ENCODE results near the gene AKIRIN2.
A peak's percentile ranks its signal among the peaks of the same experiment; 100 is the strongest.

Gene AKIRIN2

DNA sequence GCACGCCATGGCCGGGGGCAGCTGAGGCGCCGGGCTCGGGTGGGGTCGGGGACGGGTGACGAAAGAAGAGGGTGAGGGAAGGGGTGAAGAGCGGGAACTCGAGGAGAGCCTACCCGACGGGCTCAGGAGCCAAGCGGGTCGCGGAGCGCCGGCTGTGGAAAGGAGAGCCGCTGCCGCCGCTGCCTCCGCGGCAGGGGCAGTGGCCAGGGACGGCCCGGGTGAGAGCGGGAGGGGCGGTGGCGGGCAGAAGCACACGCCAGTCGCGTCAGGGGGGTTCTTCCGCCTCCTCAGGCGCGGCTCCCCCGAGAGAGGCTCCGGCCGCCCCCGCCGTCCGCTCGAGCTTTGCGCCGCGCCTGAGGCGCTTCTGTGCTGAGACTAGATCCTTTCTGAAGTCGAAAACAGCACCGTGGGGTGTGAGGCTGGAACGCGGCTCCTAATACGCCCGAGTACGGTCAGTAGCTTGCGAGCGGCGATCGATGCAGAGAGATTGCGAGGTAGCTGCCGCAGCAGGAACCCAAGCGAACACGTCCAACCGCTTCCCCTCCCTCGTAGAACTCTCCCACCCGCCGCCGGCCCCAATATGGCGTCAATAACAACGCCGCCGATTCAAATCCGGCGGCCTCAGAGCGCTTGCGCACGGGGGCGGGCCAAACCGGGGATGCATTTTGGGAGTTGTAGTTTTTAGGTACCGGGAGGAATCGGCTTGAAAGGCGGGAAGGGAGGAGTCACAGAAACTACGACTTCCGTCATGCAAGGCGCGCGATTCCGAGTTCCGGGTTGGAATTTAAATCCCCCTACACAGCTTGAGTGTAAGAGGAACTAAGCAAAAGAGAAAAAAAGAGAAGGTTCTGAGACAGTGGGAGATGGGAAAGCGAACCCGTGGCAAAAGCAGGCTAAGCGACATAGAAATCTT, at the start of gene AKIRIN2:
Gene AKIRIN2 (minus strand): TSS at position 558 of the 913 bp plus-strand sequence. CDS start 549 bp downstream, at position 9.
- peak; percentile 91 to 95 (median 94) for DNase-seq

DNA sequence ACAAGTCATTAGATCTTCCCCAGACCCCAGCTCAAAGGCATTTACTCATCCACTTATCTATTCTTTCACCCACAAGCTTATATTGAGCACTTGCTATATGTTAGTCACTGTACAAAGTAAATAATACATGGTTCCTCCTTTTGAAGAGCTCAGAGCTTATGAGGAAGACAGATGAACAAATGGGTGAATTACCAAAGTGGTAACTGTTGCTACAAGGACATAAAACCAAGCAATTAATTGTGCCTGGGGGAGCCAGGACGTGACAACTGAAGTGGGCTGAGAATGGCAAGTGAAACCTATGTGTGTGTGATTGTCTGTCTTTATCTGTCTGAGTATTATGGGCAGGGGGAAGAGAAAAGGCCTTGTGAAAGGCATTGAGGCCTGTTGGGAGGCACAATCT, 45.6 kb upstream of the AKIRIN2 start:
- no peak for DNase-seq

DNA sequence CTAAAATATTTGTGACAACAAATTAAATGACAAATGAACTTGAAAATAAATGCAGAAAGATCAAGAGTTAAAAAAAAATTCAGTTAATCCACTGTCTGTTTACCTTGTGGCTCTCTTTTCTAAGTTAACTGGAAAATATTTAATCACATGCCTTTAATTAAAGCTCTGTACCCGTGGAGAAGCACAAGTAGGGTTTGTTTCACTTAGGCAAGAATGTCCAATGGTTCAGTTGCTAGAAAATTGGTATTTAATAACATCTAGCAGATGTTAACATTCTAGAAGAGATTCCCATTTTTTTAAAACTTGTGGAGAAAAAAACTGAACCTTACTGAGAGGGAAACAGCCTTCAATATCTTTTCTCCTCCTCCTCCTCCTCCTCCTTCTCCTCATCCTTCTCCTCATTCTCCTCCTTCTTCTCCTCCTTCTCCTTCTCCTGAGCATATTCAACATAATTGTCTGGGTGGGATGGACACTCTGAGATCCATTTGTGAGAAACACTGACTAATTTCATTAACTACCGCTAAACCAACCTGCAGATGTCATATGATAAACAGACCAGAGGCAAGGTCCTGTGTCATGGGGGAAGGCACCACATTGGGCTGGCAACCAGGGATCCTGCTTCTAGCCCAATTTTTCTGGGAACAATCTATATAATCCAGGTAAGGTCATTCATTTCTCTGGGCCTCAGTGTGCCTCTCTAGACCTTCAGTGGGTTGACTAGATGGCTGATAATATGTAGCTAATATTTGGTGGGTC, 44.1 kb upstream of the AKIRIN2 start:
- no peak for DNase-seq

DNA sequence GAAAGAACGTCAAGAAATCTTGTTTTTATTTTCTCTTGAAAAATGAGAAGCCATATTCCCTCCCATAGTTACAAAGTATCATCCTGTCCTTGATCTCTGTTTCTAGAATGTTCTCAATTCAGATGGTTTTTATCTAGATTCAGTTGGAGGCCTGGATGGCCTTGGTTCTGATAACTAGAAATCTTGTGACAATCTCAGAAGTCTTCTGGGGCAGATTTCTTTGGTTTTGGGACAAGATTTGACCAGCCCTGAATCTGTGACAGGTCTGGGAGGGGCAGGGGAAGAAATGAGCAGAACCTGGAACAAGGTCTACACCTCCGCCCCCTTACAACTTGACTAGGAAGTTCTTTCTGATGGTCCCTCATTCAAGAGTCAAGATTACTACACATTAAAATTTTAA, 41.4 kb upstream of the AKIRIN2 start:
- DNase-seq, result no peak

DNA sequence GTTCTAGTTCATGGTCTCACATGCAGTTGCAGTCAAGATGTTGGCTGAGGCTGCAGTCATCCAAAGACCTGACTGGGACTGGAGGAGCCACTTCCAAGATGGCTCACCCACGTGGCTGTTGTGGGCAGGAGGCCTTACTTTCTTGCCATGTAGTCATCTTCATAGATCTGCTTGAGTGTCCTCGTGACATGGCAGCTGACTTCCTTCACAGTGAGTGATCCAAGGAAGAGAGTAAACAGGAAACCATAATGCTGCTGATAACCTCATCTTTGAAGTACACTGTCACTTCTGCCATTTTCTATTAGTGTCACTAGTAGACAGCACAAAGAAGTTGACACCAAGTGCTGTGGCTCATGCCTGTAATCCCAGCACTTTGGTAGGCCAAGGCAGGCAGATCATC, 40.1 kb upstream of the AKIRIN2 start:
- peak in 2 of 4 experiments; percentile 1 to 3 for DNase-seq

DNA sequence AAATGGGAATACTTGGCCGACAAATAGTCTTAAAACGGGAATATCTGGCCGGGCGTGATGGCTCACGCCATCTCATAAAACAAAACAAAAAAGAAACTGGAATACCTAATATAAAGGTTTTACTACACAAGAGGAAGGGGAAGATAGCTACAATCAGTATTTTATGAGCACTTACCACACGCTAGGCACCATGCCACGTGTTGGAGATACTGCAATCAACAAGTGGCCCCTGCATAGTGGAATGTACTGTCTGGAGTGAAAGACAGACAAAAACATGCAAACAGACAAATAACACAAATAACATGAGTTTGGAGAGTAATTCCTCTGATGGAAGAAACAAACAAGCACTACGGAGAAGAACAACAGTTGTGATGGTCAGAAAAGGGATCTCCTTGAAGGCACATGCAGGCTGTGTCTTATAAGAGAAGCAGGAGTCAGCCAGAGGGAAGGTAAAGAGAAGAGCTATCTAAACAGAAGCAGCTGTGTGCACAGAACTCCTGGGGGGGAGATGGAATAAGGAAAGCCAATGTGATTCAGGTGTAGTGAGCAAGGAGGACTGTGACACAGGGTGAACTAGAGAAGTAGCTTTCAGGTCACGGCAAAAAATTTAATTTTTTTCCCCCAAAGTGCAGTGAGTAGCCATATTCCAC, 39.1 kb upstream of the AKIRIN2 start:
- no peak for DNase-seq

DNA sequence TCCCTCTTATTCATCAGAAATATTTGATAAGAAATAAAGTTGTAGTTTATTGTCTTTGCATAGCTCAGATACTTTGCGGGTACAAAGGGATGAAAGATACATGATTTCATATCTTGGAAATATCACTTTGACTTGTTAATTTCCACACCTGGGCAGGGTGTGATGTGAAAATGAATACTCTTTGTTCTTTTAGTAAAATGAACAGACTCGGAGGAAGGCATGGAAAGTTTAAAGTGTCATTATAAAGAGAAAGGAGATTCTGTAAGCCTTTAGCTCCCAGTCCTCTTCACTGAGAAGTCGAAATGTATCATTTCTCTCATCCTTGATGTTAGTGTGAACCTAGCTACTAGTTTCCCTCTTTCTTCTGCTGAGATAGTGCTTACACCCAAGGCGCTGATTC, 36.7 kb upstream of the AKIRIN2 start:
- DNase-seq, result no peak

DNA sequence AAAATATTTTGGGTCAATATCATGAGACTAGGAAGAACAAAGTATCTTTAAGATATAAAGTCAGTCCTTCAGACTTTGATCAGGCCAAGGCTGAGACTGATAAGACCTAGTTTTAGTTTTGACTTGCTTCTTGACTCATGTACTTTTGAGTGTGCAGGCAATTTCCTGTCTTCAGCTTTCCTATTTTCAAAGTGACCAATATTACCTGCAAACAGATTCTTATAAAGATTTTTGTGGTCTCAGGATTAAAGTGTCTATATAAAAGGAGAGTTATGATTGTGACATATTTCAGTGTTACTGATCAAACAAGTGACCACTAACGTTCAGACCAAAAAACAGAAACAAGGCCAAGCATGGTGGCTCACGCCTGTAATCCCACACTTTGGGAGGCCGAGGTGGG, 36.0 kb upstream of the AKIRIN2 start:
- DNase-seq, result no peak

DNA sequence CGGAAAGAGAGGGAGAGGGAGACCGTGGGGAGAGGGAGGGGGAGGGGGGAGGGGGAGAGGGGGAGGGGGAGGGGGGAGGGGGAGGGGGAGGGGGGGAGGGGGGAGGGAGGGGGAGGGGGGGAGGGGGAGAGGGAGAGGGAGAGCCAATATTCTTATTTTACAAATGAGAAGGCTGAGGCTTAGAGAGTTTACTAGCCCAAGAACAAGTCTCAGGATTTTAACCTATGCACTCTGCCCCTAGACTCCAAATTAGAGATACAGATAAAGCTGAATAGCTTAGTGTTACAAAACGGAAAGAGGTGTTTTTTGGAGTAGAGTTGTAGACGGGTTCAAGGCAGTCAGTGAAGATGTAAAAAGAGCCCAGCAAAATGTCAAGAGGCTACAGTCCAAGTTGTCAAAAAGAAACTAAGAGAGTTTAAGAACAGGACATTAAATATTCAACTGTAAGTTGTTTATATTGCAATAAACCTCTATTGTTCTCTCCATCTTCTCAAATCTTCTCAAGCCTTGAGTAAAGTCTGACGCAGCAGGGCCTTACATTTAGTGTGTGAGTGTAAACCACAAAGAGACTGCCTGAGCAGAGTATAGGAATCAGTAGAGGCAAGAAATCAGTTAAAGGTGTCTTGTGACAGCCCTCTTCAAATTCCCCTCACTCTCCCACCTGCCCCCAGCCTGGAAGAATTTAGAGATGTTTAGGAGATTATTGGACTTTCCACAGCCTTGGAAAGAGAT, 34.9 kb upstream of the AKIRIN2 start:
- DNase-seq, result no peak

DNA sequence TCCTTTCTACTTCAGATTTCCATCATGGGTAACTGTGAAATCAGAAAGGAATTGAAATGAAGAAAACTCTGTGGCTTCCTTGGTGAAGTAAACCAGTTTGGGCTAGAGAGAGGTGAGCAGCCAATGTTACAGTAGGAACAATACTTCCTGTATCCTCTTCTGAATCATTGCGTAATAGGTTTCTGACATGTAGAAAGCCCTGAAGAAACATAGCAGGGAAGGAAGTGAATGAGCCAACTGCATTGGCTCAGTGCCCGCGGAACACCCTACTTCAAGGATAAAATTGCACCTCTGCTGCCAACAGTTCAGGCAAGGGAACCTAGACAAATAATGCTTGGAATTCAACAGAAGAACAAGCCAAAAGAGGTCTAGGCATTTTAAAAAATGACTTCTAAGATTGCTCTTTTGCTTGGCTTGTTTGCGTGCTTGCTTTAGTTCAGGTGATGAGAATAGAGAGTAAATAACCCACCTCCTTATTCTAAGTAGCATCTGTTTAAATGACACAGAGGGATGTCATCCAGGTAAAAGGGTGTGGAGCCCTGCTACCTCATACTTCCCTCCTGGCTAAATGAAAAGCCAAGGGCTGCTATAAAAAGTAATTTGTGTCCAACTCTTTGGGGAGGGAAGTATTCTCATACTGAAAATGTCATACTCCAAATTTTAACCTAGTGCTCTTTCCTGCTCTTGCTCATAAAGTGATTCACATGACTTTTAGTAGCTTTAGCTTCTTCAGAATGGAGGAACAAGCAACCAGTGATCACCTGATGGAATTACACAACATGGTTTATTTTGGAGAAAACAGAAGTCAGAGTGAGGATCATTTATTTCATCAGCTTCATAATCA, 30.0 kb upstream of the AKIRIN2 start:
- peak in 1 of 4 experiments; percentile 11 for DNase-seq

DNA sequence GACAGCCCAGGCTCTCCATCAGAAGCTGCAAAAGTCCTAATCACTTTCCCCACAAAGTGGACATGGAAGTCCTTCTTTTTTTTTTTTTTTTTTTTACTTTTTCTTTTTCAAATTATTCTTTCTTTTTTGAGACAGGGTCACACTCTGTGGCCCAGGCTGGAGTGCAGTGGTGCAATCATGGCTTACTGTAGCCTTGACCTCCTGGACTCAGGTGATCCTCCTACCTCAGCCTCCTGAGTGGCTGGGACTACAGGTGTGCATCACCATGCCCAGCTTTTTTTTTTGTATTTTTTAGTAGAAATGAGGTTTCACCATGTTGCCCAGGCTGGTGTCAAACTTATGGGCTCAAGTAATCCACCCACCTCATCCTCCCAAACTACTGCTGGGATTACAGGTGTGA, 29.0 kb upstream of the AKIRIN2 start:
- DNase-seq, result no peak

DNA sequence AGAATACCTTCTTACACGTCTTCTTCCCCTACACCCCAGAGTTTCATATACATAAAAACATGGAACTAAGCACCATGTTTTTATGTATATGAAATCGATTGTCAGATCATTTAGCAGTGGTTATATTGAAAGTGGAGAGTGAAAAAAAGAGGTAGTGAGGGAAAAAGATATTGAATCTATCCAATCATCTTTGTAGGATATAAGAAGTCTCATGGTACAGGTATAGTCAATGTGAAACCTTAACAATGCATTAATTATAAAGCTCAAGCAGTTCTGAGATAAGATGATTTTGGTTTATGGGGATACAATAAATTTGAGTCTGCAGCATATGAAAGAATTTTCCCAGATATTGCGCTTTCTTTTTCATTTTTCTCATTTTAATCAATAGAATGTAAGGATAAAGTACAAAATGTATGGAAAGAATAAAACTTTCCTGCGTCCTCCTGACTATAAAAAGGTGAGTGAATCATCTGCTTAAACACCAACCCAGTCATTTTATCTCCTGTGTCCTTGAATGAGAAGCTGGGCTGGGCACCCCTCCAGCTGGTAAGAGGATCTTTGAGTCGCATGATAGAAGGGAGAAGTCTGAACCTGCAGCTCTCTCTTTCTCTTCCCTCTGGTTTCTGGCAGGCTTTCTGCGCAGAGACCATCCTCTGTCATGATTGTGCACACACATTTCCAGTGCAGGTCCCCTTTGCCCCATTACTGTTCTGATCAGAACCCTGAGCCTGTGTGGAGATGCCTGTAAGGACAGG, 28.1 kb upstream of the AKIRIN2 start:
- DNase-seq, result no peak

DNA sequence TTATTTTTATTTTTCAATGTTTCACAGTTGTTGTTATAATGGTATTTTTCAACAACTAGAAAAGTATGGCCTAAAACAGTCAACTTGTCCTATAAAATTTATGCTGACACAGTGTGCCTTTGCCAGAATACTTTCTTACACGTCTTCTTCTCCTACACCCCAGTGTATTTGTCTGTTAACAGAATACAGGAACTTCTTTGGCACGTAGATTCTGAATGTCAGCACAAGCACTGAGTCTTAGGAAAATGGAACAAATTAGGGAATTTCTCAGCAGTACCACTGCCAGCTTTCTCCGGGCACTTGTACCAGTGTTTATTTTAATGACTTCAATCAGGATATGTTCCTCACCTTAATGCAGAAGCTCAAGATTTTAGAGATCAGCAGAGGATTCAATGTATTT, 26.7 kb upstream of the AKIRIN2 start:
- no peak for DNase-seq

DNA sequence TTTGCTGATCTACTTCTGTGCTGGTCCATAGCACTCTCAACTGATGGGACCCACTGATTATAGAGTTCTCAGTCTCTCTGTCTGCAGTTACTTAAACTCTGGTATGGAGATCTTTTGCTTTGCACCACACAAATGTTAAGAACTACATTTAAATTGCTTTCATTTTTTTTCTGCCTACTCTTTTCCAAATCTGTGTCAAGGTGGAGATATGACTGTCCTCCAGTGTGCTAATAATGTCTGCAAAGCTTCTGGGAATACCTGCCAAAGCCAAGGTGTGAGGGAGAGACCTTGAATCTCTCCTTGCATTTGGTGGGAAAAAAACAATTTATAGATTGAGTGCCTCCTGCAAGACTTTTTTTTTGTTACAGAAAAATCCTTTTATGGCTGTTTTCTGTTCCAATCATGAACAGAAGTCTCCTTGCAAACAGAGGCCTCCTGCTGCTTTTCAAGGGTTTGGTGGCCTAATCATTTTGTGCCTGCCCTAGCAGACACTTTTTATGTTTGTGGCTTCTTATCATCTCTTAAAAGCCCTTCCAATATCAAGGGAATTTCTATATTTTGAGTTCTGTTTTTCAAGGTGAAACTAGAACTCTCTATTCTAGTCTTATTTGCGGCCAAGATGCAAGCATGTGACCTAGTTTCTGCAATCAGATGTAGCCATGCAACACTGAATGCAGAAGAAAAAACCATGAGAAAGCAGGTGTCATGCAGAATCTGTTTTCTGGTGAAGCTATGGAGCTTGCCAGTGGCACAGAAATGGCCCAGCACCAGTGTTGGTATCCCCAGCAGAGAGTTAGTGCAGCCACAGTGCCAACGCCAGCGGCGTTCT, 23.2 kb upstream of the AKIRIN2 start:
- no peak for DNase-seq

DNA sequence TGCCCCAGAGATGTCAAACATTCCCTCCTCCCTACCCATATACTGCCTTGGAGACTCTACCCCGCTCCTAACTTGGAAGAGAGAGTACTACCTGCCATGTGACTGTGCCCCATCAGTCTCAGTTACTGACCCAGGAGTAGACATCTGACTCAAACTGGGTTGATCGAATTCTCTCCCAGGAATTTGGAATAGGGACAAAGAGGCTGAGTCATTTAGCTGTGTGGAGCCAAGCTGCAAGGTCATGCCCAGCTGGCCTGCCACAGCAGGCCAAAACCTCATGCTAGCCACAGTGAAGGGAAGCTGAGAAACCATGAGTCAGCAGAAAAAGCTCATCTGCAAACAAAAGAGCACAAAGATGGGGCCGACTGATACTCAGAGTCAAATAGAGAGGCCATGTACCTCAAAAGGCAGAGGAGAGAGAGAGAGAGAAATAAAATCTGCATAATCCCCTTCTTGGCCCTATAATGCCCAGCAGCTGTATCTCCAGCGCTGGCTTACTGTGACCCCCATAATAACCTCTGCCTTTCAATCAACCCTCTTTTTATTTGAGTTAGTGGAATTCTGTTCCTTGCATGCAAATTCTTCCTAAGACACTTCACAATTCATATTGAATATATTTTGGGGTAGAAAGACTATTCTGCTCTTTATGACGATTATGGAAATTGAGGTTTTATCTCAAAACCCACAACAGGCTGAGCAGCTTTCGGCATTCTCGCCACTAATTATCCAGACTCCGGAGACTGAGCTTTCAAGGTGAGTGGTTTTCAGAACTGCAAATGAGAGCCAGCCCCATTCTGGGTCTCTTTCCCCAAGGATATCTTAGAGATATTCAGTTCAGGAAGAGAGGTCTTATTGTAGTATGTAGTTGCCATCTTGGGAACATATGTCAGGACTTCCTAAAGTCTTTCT, 21.4 kb upstream of the AKIRIN2 start:
- no peak for DNase-seq

DNA sequence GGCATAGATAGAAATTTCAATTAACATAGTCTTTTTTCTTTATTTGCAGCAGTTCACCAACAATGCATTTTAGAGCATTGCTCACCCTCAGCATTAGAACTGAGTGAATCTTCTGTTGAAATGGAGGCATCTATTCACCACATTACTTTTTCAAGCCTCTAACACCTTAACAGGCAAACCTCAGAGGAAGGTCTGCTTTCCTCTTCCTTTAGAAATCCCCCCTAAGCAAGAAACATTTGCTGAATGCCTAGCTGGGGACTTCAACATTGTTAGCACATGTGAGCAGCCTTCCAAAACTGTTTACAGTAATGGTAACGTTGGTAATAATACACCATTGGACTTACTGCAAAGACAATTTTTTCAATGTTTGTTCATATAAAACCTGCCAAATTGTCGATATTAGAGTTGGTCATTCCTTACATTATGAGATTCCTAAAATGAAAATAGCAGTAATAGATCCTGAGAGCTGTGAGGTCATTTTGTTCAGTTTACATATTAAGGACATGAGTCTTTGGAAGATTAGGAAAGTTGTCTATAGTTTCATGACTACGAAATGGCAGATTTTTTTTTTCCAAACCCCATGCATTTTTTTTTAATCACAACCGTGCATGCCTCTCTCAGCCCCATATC, 20.6 kb upstream of the AKIRIN2 start:
- DNase-seq, result no peak

DNA sequence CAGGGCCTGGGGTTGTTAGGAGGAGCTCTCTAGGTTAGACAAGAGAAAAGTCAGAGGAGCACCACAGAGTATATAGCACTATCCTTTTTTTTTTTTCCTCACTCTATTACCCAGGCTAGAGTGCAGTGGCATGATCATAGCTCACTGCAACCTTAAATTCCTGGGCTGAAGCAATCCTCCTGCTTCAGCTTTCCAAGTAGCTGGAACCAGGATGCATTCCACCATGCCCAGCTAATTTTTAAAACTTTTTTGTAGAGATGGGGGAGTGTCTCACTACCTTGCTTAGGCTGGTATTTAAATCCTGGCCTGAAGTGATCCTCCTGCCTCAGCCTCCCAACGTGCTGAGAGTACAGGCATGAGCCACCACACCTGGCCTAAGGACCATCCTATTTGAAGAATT, 19.3 kb upstream of the AKIRIN2 start:
- DNase-seq, result no peak

DNA sequence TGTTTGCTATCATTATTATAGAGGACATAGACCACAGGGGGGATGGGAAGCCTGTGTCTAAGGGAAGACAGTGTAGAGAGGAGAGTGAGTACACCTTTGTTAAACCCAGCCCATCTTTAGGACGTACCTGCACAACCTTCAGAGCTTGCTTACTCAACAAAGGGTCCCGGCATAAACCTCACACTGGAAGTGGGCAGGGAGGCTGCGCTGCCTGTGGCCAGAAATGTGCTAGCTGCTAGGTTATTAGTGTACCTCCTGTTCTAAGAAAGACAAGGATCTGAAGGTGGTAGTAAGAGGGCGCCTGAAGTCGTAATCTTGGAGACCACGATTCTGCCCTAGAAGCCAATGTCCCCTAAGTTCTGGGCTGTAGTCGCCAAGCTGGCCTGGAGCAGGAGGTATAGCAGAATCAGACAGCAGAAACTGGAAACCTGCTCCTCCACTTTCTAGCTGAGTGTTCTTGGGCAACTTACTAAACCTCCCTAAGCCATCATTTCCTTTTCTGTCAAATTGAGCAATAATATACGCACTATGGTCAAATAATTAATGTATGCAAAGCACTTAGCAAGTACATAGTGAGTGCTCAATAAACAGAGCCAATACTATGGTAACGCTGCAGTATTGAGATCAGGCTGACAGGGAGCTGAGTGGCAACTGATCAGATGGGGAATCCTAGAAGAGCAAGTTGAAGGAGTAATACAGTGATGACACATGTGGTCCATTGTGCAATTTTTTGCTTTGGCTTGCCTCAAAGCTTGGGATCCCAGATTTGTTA, 16.8 kb upstream of the AKIRIN2 start:
- no peak for DNase-seq
